Stimulated activated CD4-positive, alpha-beta T cell treated with anti-CD3 and anti-CD28 coated beads, Interleukin-2, amount 100 ng/mL, for 24 hours (primary cell): ENCODE results near the gene EIF2AK3.
"Not testable (repeated sequence)": the region's sequence is repeated elsewhere in the genome, so short reads cannot be mapped to it uniquely, and the experiment has no call there.

Source experiments
- DNase-seq, 2 donors: peaks; one replicate each; pipeline ENCODE4 v3.0.0-alpha.2; 2020

The EIF2AK3 gene

DNA sequence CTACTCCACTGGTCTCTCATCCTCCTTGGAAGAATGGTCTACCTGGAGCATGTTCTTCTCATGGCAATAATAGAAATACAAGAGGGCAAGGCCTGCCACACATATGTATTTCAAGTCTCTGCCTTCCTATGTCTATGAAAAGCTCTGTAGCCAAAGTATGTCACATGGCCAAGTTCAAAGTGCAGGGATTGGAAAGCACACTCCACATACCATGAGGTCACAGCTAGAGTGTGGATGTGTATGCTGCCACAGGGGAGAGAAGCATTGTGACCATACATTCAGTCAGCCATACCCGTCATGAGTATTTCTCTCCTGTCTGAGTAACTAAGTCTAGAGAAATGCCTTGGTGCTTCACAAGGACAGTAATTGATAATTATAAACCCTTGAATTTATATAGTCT is 8.8 kb upstream of the EIF2AK3 start:
- DNase-seq: no peak

DNA sequence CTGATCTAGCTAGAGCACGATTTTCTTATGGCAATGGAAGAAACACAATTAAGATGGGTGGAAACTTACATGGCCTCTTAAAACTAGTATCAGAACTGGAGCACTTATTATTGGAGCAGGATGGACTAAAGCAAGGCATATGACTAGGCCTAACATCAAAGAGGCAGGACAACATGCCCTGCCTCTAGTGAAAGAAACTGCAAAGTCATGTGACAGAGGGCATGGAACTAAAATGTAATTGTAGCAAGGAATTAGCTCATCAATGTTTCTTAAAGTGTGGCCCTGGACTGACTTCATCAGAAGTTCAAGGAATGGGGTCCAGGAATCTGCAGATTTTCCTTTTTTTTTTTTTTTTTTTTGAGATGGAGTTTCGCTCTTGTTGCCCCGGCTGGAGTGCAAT is 5.3 kb upstream of the EIF2AK3 start:
- no peak for DNase-seq

- DNase-seq: no peak
Observed at GRCh38 chr2:88628571-88628939, 1.3 kb upstream of the EIF2AK3 start.

GRCh38 chr2:88627856-88628570 is 749 bp upstream of the EIF2AK3 start:
- peak; percentile 81 to 83 for DNase-seq

DNA sequence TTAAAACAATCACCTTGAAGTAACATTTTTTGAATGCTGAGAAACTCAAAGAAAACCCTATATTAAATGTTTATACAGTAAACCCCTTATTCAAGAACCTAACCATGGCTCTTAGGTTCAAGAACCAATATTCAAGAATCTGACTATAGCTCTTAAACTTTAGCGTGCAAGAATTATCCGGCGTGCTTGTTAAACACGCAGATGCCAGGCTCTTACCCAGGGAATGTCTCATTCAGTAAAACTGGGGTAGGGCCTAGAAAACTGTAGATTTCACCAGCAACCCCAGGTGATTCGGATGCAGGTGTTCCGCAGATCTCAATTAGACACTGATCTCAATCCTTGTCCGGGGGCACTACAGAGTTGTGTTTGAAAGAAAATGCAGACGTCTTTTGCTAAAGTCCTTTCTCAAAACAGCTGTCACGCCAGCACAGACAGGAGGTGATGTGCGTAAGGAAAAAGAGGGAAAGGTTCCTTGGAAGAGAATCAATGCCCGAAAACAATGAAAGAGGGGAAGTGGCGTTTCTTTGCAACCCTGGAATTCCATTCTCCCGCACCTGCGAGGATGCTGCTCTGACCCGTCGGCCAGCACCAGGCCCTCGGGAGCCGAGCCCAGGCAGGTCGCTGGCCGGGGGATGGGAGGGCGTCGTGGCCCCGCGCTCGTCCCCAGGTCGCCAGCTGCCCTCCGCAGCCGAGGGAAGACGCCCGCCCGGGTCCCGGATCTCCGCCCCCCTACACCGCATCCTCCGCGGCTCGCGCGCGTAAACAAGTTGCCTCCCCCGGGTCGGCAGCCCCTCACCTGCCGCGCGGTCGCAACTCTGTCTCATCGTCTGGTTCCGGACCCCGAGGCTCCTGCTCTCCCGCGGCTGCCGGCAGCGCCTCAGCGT is 851 bp downstream of the EIF2AK3 start:
- DNase-seq: peak; percentile 53 to 59

DNA sequence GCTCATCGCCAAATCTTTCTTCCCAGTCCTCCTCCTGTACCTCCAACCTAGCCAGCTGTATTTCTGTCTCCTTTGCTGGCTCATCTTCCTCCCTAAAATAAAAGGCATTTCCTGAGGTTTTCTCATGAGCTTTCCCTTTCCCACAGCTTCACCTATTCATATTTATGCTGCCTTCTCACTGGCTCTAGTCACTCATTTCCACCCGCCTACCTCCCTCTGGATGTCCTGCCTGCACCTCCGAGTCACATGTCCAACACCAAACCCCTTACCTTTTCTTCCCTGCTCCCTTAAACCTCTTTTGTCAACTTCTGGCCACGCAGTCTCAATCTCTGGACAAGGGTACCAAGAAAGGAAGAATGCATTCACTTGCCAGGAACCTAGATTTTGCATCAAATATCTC is 2.8 kb downstream of the EIF2AK3 start:
- no peak for DNase-seq

DNA sequence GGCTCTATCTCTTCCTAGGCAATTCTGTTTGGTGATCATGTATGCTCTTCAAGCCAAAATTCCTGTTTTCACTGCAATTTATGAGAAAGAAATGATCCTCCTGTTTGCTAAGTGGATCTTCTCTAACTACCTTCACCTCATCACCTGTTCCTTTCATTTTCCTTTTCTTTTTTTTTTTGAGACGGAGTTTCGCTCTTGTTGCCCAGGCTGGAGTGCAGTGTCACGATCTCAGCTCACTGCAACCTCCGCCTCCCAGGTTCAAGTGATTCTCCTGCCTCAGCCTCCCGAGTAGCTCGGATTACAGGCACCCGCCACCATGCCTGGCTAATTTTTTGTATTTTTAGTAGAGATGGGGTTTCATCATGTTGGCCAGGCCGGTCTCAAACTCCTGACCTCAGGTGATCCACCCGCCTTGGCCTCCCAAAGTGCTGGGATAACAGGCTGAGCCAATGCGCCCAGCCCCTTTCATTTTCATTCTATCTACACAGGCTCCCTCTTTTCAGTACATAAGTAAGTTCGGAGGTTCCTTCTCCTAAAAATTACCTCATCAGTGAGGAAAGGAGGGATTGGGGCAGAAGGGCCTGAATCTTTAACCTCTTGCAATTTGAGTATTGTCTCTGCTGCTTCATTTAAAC is 3.3 kb downstream of the EIF2AK3 start:
- DNase-seq: not testable (repeated sequence)

- no peak for DNase-seq
Observed at GRCh38 chr2:88622307-88622706, 5.0 kb downstream of the EIF2AK3 start.

GRCh38 chr2:88621432-88621831 is 5.8 kb downstream of the EIF2AK3 start:
- no peak for DNase-seq

GRCh38 chr2:88620015-88620414 is 7.2 kb downstream of the EIF2AK3 start:
- DNase-seq: no peak

DNA sequence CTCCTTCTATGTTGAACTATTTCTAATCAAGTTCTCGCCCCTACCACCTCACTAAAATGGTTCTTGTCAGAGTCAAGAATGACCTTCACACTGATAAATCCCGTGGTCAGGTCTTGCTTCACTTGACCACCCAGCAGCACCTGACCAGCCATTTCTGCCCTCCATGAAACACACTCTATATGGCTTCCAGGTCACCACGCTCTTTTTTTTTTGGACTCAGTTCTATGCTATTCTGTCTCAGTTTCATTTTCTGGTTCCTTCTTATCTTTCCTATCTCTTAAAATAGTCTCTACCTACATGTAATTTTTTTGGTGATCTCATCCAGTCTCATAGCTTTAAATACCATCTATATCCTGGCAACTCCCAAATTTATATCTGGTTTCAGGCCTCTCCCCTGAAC is 11.4 kb downstream of the EIF2AK3 start:
- DNase-seq: no peak

- no peak for DNase-seq
Observed at GRCh38 chr2:88614497-88615157, 12.6 kb downstream of the EIF2AK3 start.

- DNase-seq: no peak
Observed at GRCh38 chr2:88613921-88614320, 13.3 kb downstream of the EIF2AK3 start.

GRCh38 chr2:88608184-88608583 is 19.1 kb downstream of the EIF2AK3 start:
- DNase-seq: no peak

DNA sequence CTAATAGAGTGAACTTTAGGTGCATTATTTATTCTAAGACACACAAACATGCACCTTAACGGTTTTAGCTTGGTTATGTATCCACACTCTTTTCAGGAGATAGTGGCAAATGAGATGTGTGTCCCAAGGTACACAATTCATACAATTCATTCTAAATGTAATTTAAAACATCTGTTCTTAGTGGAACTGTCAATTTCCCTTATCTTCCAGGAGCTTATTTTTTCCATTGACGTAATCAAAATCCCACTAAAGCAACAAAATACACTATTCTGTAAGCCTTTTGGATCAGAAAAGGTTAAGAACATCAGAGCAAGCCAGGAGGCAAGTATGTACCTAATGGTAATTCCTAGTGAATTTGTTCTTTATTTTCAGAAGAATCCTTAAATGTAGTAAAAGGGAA is 19.8 kb downstream of the EIF2AK3 start:
- DNase-seq: no peak

- no peak for DNase-seq
Observed at GRCh38 chr2:88606371-88607030, 20.8 kb downstream of the EIF2AK3 start.

DNA sequence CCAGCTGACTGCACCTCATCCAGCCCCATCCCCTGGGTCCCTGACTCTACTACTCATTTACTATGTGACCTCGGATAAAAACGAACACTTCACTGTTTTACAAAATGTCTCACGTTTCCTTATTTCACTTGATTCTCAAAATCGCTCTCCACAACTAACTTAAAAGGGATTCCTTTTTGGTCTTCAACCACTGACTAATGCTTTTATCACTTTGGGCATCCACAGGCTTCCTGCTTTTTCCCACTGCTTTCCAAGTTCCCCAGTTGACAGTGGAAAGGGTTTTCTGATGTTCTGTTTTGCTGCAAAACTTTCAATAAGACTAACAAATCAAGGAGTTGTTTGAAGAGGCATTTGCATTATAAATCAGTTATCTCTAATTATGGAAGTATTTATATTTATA is 24.1 kb downstream of the EIF2AK3 start:
- DNase-seq: no peak

- no peak for DNase-seq
Observed at GRCh38 chr2:88602022-88602421, 25.2 kb downstream of the EIF2AK3 start.

DNA sequence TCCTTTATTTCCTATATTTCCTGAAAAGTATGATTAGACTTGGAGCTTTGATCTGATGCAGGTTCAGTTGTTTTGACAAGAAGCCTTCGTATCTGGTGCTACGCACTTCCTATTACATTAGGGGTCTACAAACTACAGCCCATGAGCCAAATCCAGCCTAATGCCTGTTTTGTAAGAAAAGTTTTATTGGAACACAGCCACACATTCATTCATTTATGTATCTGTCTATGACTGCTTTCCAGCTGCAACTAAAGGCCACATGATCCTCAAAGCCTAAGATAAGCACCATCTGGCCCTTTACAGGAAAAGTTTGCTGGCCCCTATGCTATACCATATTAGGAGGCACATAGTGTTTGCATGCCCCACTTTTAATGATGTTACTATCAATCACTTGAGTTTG is 26.0 kb downstream of the EIF2AK3 start:
- DNase-seq: no peak

DNA sequence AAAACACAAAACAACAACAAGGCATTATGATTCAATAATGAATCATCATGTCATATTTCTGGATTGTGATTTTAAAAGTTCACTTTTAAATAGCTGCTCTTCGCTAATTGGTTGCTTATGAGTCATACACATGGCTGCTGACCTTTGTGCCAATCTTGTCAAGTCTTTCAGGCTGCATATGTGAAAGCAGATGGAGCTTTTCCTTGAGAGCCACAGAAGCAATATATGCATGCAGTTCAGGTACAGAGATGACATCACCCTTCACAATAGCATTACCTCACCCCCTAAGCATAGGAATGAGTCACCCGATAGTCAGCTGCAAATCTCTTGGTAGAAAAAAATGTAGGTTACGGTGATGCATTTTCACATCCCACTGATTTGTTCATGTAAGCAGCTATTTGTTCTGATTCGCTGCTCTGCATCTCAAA is 27.2 kb downstream of the EIF2AK3 start:
- peak; percentile 7 to 42 for DNase-seq

DNA sequence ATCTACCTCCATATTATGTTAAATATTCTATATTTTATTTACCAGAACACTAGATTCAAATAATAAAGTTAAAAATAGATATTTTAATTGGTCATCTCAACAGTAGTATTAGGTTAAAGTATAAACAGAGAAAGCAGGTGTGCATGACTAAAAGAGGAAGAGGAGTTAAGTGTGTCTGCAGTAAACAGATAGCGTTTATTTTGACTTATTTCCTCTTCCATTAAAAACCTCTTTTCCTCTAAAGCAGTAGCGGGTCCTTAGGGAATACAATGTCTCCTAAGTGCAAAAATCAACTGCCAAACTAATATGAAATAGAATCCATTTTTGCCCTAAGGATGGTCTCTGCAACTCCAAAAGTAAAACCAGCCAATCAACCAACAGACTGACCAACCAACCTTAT is 27.7 kb downstream of the EIF2AK3 start:
- DNase-seq: no peak

GRCh38 chr2:88597168-88597567 is 30.1 kb downstream of the EIF2AK3 start:
- DNase-seq: no peak
